Endothelial cell of umbilical vein (primary cell): ENCODE measurements around the gene ADGRD2. TPM values are rescaled to one million over a fixed set of nuclear protein-coding genes. Genes with fewer than 3 reads are reported as not detected.

ENCODE experiments used
- BruUV-seq: library from RNA; stranded (reverse); fragments of 400-500 nt; replicated peaks from 2 replicates; lab custom pipeline; 2021; lab: Mats Ljungman, UMichigan
- CTCF ChIA-PET: fragments of 300-600, 350-600 bp; sonication (Branson Sonifier 250); formaldehyde crosslinking; loops from one replicate; lab custom pipeline; 2021; ENCODE audit warnings: antibody characterized with exemption, inconsistent platforms; lab: Charles Lee
- POLR2A ChIA-PET: fragments of 300-600, 350-600 bp; sonication (Branson Sonifier 250); formaldehyde crosslinking; loops from one replicate; lab custom pipeline; 2021; ENCODE audit warnings: antibody characterized with exemption, inconsistent platforms; lab: Charles Lee
- DNase-seq: peaks from one replicate; pipeline ENCODE4 v3.0.0-alpha.2; 2011; ENCODE audit warnings: low read depth, low spot score
- FAIRE-seq: peaks from 2 replicates; lab custom pipeline; 2011; peaks lifted over from hg19 to GRCh38; lab: Jason Lieb, UNC
- H2AFZ ChIP-seq: 2 replicates; pipeline ENCODE4 v1.6.0; 2012; ENCODE audit warnings: low read depth, low read length, control low read depth, inconsistent platforms
- H3K27ac ChIP-seq: 2 replicates; pipeline ENCODE4 v1.5.1; 2011; ENCODE audit warnings: low read depth, mild to moderate bottlenecking, control low read depth, low read length, moderate library complexity; ENCODE audit not compliant: insufficient read depth
- H3K27me3 ChIP-seq, 2 experiments: 2 replicates each; pipeline versions ENCODE4 v1.6.0 to v1.6.1; 2011; ENCODE audit warnings: low read length in 2 of 2, mixed read lengths in 1 of 2; ENCODE audit not compliant: control insufficient read depth in 2 of 2, insufficient read depth in 2 of 2
- H3K36me3 ChIP-seq, 2 experiments: 2 replicates in 1 of 2; 3 replicates in 1 of 2; pipeline ENCODE4 v1.5.1; 2011; ENCODE audit warnings: low read length in 2 of 2, mild to moderate bottlenecking in 1 of 2, moderate library complexity in 1 of 2; ENCODE audit not compliant: control insufficient read depth in 2 of 2, insufficient read depth in 2 of 2; ENCODE audit errors: extremely low read depth in 1 of 2
- H3K4me1 ChIP-seq: 3 replicates; pipeline ENCODE4 v1.5.1; 2011; ENCODE audit warnings: mild to moderate bottlenecking, low read length; ENCODE audit not compliant: control insufficient read depth, insufficient read depth; ENCODE audit errors: extremely low read depth
- H3K4me2 ChIP-seq: 2 replicates; pipeline ENCODE4 v1.6.1; 2011; ENCODE audit warnings: low read length, control low read depth, mixed read lengths; ENCODE audit not compliant: insufficient read depth
- H3K4me3 ChIP-seq, 3 experiments: fragments of 200-600 bp in 1 of 3; sonication (generic), shearing (Covaris generic) in 1 of 3; replicated peaks in 1 of 3; 2 replicates each; pipeline ENCODE4 v1.5.1; 2011 to 2016; ENCODE audit warnings: control low read depth in 3 of 3, low read length in 3 of 3, mild to moderate bottlenecking in 2 of 3, inconsistent platforms in 1 of 3, low read depth in 1 of 3, moderate library complexity in 1 of 3; ENCODE audit not compliant: insufficient read depth in 1 of 3
- H3K79me2 ChIP-seq: 2 replicates; pipeline ENCODE4 v1.6.0; 2012; ENCODE audit warnings: low read length, inconsistent platforms; ENCODE audit not compliant: control insufficient read depth, insufficient read depth
- H3K9ac ChIP-seq: replicated peaks from 2 replicates; pipeline ENCODE3; 2011; ENCODE audit warnings: low read length, control low read depth; ENCODE audit not compliant: insufficient read depth; ENCODE audit errors: extremely low read depth
- H3K9me1 ChIP-seq: replicated peaks from 3 replicates; pipeline ENCODE4 v1.6.0; 2011; ENCODE audit warnings: mild to moderate bottlenecking, low read length; ENCODE audit not compliant: control insufficient read depth, insufficient read depth; ENCODE audit errors: extremely low read depth
- H3K9me3 ChIP-seq: replicated peaks from 2 replicates; pipeline ENCODE4 v1.5.1; 2012; ENCODE audit warnings: low read length, inconsistent platforms; ENCODE audit not compliant: control insufficient read depth, insufficient read depth
- H4K20me1 ChIP-seq: replicated peaks from 2 replicates; pipeline ENCODE3; 2011; ENCODE audit warnings: mild to moderate bottlenecking, low read length; ENCODE audit not compliant: control insufficient read depth, insufficient read depth; ENCODE audit errors: extremely low read depth
- CTCF ChIP-seq, 2 donors: IDR thresholded peaks; 1 replicate in 1 of 2; 2 replicates in 1 of 2; pipeline ENCODE4 v1.5.1; 2011; ENCODE audit warnings: low read length in 2 of 2, mild to moderate bottlenecking in 2 of 2, moderate library complexity in 2 of 2, control low read depth in 1 of 2, inconsistent platforms in 1 of 2, low read depth in 1 of 2; ENCODE audit not compliant: insufficient read depth in 1 of 2; ENCODE audit errors: extremely low read depth in 1 of 2
- EZH2 ChIP-seq: IDR thresholded peaks from 2 replicates; pipeline ENCODE4 v1.6.1; 2012; ENCODE audit warnings: borderline replicate concordance, low read depth, mild to moderate bottlenecking, moderate library complexity, low read length, inconsistent platforms; ENCODE audit not compliant: severe bottlenecking
- FOS ChIP-seq: IDR thresholded peaks from 2 replicates; pipeline ENCODE4 v1.6.1; 2011; ENCODE audit warnings: mild to moderate bottlenecking, low read length, moderate library complexity, borderline replicate concordance; ENCODE audit not compliant: insufficient read depth
- GATA2 ChIP-seq: IDR thresholded peaks from 2 replicates; pipeline ENCODE4 v1.7.0; 2011; ENCODE audit warnings: low read depth, mild to moderate bottlenecking, moderate library complexity, mixed read lengths, low read length; ENCODE audit not compliant: insufficient read length, insufficient read depth
- JUN ChIP-seq: IDR thresholded peaks from 2 replicates; pipeline ENCODE4 v1.6.1; 2011; ENCODE audit warnings: borderline replicate concordance, low read depth; ENCODE audit not compliant: insufficient read length, insufficient read depth
- MYC ChIP-seq: IDR thresholded peaks from one replicate; pipeline ENCODE4 v1.6.1; 2011; ENCODE audit warnings: mild to moderate bottlenecking, low read depth, low read length
- POLR2A ChIP-seq: IDR thresholded peaks from 2 replicates; pipeline ENCODE4 v1.6.1; 2012; ENCODE audit warnings: low read depth, mild to moderate bottlenecking, control low read depth, low read length
- POLR2AphosphoS5 ChIP-seq: IDR thresholded peaks from 2 replicates; pipeline ENCODE4 v1.6.1; 2012; ENCODE audit warnings: low read depth, mild to moderate bottlenecking, control low read depth, low read length, moderate library complexity; ENCODE audit not compliant: insufficient read depth
- dilution Hi-C: fragments of 300-500 bp; cut with MboI; formaldehyde crosslinking; loops from one replicate; pipeline ENCODE4 v1.15.0; 2019; ENCODE audit warnings: low sequenced_read_pairs; ENCODE audit not compliant: extremely low pct_ligation_motif_present
- intact Hi-C: fragments of 100-400 bp; cut with micrococcal nuclease; formaldehyde crosslinking; loops from one replicate; pipeline ENCODE4 v1.10.0; 2022
- polyA plus RNA-seq, 4 experiments: library from polyadenylated mRNA; depleted of rRNA in 3 of 4; stranded (reverse) in 3 of 4; unstranded in 1 of 4; fragments of >200 nt; gene quantifications; 2 replicates each; pipeline versions ENCODE4 v1.2.1 to v1.2.3, GENCODE V29; 2011 to 2012; ENCODE audit warnings: missing spikeins in 1 of 4
- total RNA-seq: library from RNA; stranded (reverse); gene quantifications from 2 replicates; pipeline ENCODE4 v1.2.3, GENCODE V29; 2021

The ADGRD2 gene
- total and polyA plus RNA-seq, 2 donors (not counting 3 experiments of a cell fraction or from before 2014, with no cell fraction given) = not detected

GRCh38 chr9:124471761-124472160 lies 21.5 kb downstream of the ADGRD2 start:
- no peaks in the 10 kb centered on the region for H4K20me1 ChIP-seq
- POLR2A ChIA-PET = no interaction called here
- dilution Hi-C loops (no loop called here), intact Hi-C loops (no loop called here)
- H3K4me3 ChIP-seq = no peak overlapping the region
- no peaks in the 10 kb centered on the region for H3K4me1 ChIP-seq
- no peak overlapping the region for H3K4me2 ChIP-seq
- H3K27ac ChIP-seq = no peak overlapping the region
- H3K79me2 ChIP-seq = no peaks in the 10 kb centered on the region
- no TSS peak for BruUV-seq
- DNase-seq (no peak), FAIRE-seq (no peak)
- no peaks in the 10 kb centered on the region for H3K9me1 ChIP-seq
- no peaks in the 10 kb centered on the region for H3K9me3 ChIP-seq
- H3K36me3 ChIP-seq = no peaks in the 10 kb centered on the region
- no peak overlapping the region for H3K9ac ChIP-seq
- peaks cover 0 to under 1% of the 10 kb centered on the region in 2 experiments for H3K27me3 ChIP-seq
- TF ChIP-seq POLR2A = no peak
- TF ChIP-seq MYC = no peak
- no peak for TF ChIP-seq CTCF (IDR thresholded peaks at IDR 0.05; ENCODE audit: extremely low read depth in 1 of 2, insufficient read depth in 1 of 2, low read depth in 1 of 2, low read length in 2 of 2)
- no peak for TF ChIP-seq POLR2AphosphoS5
- no peak for TF ChIP-seq GATA2
- TF ChIP-seq EZH2 = no peak
- TF ChIP-seq FOS = no peak
- TF ChIP-seq JUN = no peak
- H2AFZ ChIP-seq = no peak overlapping the region
- CTCF ChIA-PET = interaction anchor here (1.0 kb wide), 1 partner anchor 15 kb away, joined by 3 read pairs; no protein-coding TSS in a partner anchor
